HEK293 (cell line): ENCODE measurements around the gene USP2.

ENCODE experiments used
- ATF2 ChIP-seq: fragments of 450-650 bp; formaldehyde crosslinking; IDR thresholded peaks from 2 replicates; pipeline ENCODE4 v1.5.1; 2016; ENCODE audit warnings: missing biosample characterization, missing genetic modification characterization, low read depth
- INSM2 ChIP-seq: fragments of 450-650 bp; formaldehyde crosslinking; IDR thresholded peaks from 2 replicates; pipeline ENCODE4 v1.5.1; 2016; ENCODE audit warnings: missing biosample characterization, missing genetic modification characterization
- MEIS1 ChIP-seq: sonication (generic); formaldehyde crosslinking; IDR thresholded peaks from 2 replicates; pipeline ENCODE4 v1.8.1; 2022; ENCODE audit warnings: missing genetic modification reagents, mild to moderate bottlenecking, borderline replicate concordance
- MZF1 ChIP-seq: fragments of 450-650 bp; formaldehyde crosslinking; IDR thresholded peaks from 2 replicates; pipeline ENCODE4 v1.5.1; 2017; ENCODE audit warnings: missing biosample characterization, missing genetic modification characterization, borderline replicate concordance
- PRDM2 ChIP-seq: fragments of 450-650 bp; formaldehyde crosslinking; IDR thresholded peaks from 2 replicates; pipeline ENCODE4 v1.5.1; 2016; ENCODE audit warnings: missing biosample characterization, missing genetic modification characterization, borderline replicate concordance
- SP7 ChIP-seq: fragments of 450-650 bp; formaldehyde crosslinking; IDR thresholded peaks from 2 replicates; pipeline ENCODE4 v1.5.1; 2016; ENCODE audit warnings: missing biosample characterization, missing genetic modification characterization
- TRIM28 ChIP-seq: IDR thresholded peaks from 2 replicates; pipeline ENCODE4 v1.6.1; 2011; ENCODE audit warnings: low read length, control low read depth, borderline replicate concordance
- ZBTB1 ChIP-seq: fragments of 450-650 bp; formaldehyde crosslinking; IDR thresholded peaks from 2 replicates; pipeline ENCODE4 v1.5.1; 2016; ENCODE audit warnings: missing biosample characterization, missing genetic modification characterization
- ZBTB21 ChIP-seq: fragments of 450-650 bp; formaldehyde crosslinking; IDR thresholded peaks from 2 replicates; pipeline ENCODE4 v1.5.1; 2017; ENCODE audit warnings: missing biosample characterization, missing genetic modification characterization
- ZBTB26 ChIP-seq: fragments of 450-650 bp; formaldehyde crosslinking; optimal IDR thresholded peaks from 2 replicates; pipeline ENCODE3; 2016; ENCODE audit warnings: missing biosample characterization, mild to moderate bottlenecking, missing genetic modification characterization
- ZFHX2 ChIP-seq: fragments of 450-650 bp; formaldehyde crosslinking; conservative IDR thresholded peaks from 2 replicates; pipeline ENCODE4 v1.5.1; 2016; ENCODE audit warnings: missing biosample characterization, missing genetic modification characterization
- ZIC2 ChIP-seq: fragments of 450-650 bp; formaldehyde crosslinking; IDR thresholded peaks from 2 replicates; pipeline ENCODE4 v1.5.1; 2016; ENCODE audit warnings: missing biosample characterization, missing genetic modification characterization
- ZNF10 ChIP-seq: fragments of 450-650 bp; formaldehyde crosslinking; IDR thresholded peaks from 2 replicates; pipeline ENCODE4 v1.5.1; 2017; ENCODE audit warnings: missing biosample characterization, missing genetic modification characterization
- ZNF121 ChIP-seq: fragments of 450-650 bp; formaldehyde crosslinking; IDR thresholded peaks from 2 replicates; pipeline ENCODE4 v1.5.1; 2016; ENCODE audit warnings: missing biosample characterization, missing genetic modification characterization
- ZNF133 ChIP-seq: fragments of 450-650 bp; formaldehyde crosslinking; IDR thresholded peaks from 2 replicates; pipeline ENCODE4 v1.5.1; 2016; ENCODE audit warnings: missing biosample characterization, missing genetic modification characterization
- ZNF175 ChIP-seq: fragments of 450-650 bp; formaldehyde crosslinking; IDR thresholded peaks from 2 replicates; pipeline ENCODE4 v1.5.1; 2016; ENCODE audit warnings: missing biosample characterization, missing genetic modification characterization
- ZNF280D ChIP-seq: fragments of 450-650 bp; formaldehyde crosslinking; IDR thresholded peaks from 2 replicates; pipeline ENCODE4 v1.5.1; 2016; ENCODE audit warnings: missing biosample characterization, missing genetic modification characterization
- ZNF311 ChIP-seq: fragments of 450-650 bp; formaldehyde crosslinking; IDR thresholded peaks from 2 replicates; pipeline ENCODE4 v1.5.1; 2017; ENCODE audit warnings: missing biosample characterization, missing genetic modification characterization, borderline replicate concordance
- ZNF324 ChIP-seq: fragments of 450-650 bp; formaldehyde crosslinking; IDR thresholded peaks from 2 replicates; pipeline ENCODE4 v1.5.1; 2016; ENCODE audit warnings: missing biosample characterization, missing genetic modification characterization
- ZNF335 ChIP-seq: fragments of 450-650 bp; formaldehyde crosslinking; conservative IDR thresholded peaks from 2 replicates; pipeline ENCODE4 v1.5.1; 2016; ENCODE audit warnings: missing biosample characterization, missing genetic modification characterization
- ZNF354C ChIP-seq: fragments of 450-650 bp; formaldehyde crosslinking; IDR thresholded peaks from 2 replicates; pipeline ENCODE4 v1.5.1; 2016; ENCODE audit warnings: missing biosample characterization, missing genetic modification characterization, low read depth, borderline replicate concordance
- ZNF426 ChIP-seq: fragments of 450-650 bp; formaldehyde crosslinking; IDR thresholded peaks from 2 replicates; pipeline ENCODE4 v1.5.1; 2017; ENCODE audit warnings: missing biosample characterization, missing genetic modification characterization, mild to moderate bottlenecking, inconsistent platforms, moderate library complexity
- ZNF596 ChIP-seq: fragments of 450-650 bp; IDR thresholded peaks from 2 replicates; pipeline ENCODE4 v1.5.0; 2018; ENCODE audit warnings: missing biosample characterization, mild to moderate bottlenecking, missing genetic modification characterization, moderate library complexity
- ZNF660 ChIP-seq: fragments of 450-650 bp; IDR thresholded peaks from 2 replicates; pipeline ENCODE4 v1.5.1; 2018; ENCODE audit warnings: missing biosample characterization, mild to moderate bottlenecking, missing genetic modification characterization
- ZNF701 ChIP-seq: fragments of 450-650 bp; formaldehyde crosslinking; IDR thresholded peaks from 2 replicates; pipeline ENCODE4 v1.5.1; 2016; ENCODE audit warnings: missing biosample characterization, missing genetic modification characterization
- ZXDB ChIP-seq: fragments of 450-650 bp; formaldehyde crosslinking; IDR thresholded peaks from 2 replicates; pipeline ENCODE4 v1.5.1; 2016; ENCODE audit warnings: missing biosample characterization, missing genetic modification characterization

USP2 gene

GRCh38 chr11:119316016-119316728 lies 65.3 kb downstream of the USP2 start (continued):
- TF ChIP-seq ZNF10 (no peak), ZNF660 (tag by site-specific recombination) (no peak), ZNF324 (tag by site-specific recombination) (no peak), ZNF311 (tag by site-specific recombination) (no peak), ZFHX2 (peak; percentile 52), ZNF701 (no peak), ZBTB26 (tag by site-specific recombination) (no peak), TRIM28 (no peak), MZF1 (tag by site-specific recombination) (no peak), ZNF596 (no peak), ZNF426 (no peak), ZNF175 (tag by site-specific recombination) (no peak), ZNF121 (tag by site-specific recombination) (no peak), ZXDB (0 out of 2 replicates have a peak, but pooled peaks have one; percentile 15), INSM2 (tag by site-specific recombination) (no peak), ZNF280D (tag by site-specific recombination) (no peak), SP7 (tag by site-specific recombination) (0 out of 2 replicates have a peak, but pooled peaks have one; percentile 38), MEIS1 (CRISPR knock-in tag) (no peak), ZNF354C (tag by site-specific recombination) (no peak), ZIC2 (tag by site-specific recombination) (no peak), PRDM2 (no peak), ZNF133 (tag by site-specific recombination) (no peak), ZBTB21 (tag by site-specific recombination) (no peak), ZNF335 (tag by site-specific recombination) (peak; percentile 58), ZBTB1 (no peak), ATF2 (no peak)
